Measurements from ENCODE around the gene CHST8.

The CHST8 gene

DNA sequence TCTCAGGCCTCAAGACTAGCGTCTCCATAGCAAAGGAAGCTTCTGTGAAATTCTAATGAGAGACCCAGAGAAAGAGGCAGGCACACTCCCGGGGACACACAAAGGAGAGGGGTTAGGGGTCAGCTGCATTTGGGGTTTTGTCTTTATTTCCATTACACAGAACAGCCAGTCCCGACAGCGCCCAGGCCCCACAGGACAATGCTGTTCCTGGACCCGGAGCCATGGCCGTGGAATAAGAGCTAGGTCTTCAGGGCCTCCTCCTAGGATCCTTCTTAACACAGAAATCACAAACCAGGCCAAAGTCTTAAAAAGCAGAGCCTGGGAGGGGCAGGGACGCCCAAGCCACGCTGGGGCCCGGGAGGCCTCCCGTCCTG lies 197.7 kb downstream of the CHST8 start:
- in situ Hi-C loops (cut with MboI; ENCODE audit: low sequenced_read_pairs) = no loop called here

- in situ Hi-C loops (cut with MboI; ENCODE audit: low sequenced_read_pairs) = no loop called here
Observed at GRCh38 chr19:33819880-33820781, 198.4 kb downstream of the CHST8 start.

GRCh38 chr19:33821871-33822270 lies 200.1 kb downstream of the CHST8 start:
- in situ Hi-C loops (cut with MboI; ENCODE audit: low sequenced_read_pairs) = no loop called here
